Nephron progenitor cell (in vitro differentiated cells): ENCODE measurements around the gene ATG7.
A peak's percentile ranks its signal among the peaks of the same experiment; 100 is the strongest.

ENCODE experiments used
- DNase-seq: peaks from one replicate; pipeline ENCODE4 v3.0.0; 2021
- H3K27ac Mint-ChIP-seq: 2 replicates; pipeline ENCODE4 v1.8.0; 2021; ENCODE audit warnings: mild to moderate bottlenecking, moderate library complexity, mixed read lengths
- H3K27me3 Mint-ChIP-seq: 2 replicates; pipeline ENCODE4 v1.8.0; 2021; ENCODE audit warnings: mild to moderate bottlenecking, low read depth, mixed read lengths; ENCODE audit not compliant: poor library complexity
- H3K36me3 Mint-ChIP-seq: 2 replicates; pipeline ENCODE4 v1.8.0; 2021; ENCODE audit warnings: low read depth, mixed read lengths
- H3K4me1 Mint-ChIP-seq: 2 replicates; pipeline ENCODE4 v1.8.0; 2021; ENCODE audit warnings: mixed read lengths
- H3K4me3 Mint-ChIP-seq: 2 replicates; pipeline ENCODE4 v1.8.0; 2021; ENCODE audit warnings: mild to moderate bottlenecking, moderate library complexity, mixed read lengths
- H3K9me3 Mint-ChIP-seq: 2 replicates; pipeline ENCODE4 v1.8.0; 2021; ENCODE audit warnings: mild to moderate bottlenecking, moderate library complexity, mixed read lengths
- TF ChIP-seq, protein P1 (sequence below): fragments of 200-600 bp; sonication (generic); IDR thresholded peaks from 2 replicates; pipeline ENCODE4 v1.5.0; 2021; ENCODE audit warnings: antibody characterized with exemption

The ATG7 gene

GRCh38 chr3:11323813-11324212, 51.6 kb downstream of the ATG7 start:
- no peak overlapping the region for H3K27ac Mint-ChIP-seq
- H3K9me3 Mint-ChIP-seq, result no peaks in the 10 kb centered on the region
- H3K36me3 Mint-ChIP-seq, result peaks cover 25% of the 10 kb centered on the region
- H3K4me1 Mint-ChIP-seq, result no peaks in the 10 kb centered on the region
- peaks cover 2% of the 10 kb centered on the region for H3K27me3 Mint-ChIP-seq
- H3K4me3 Mint-ChIP-seq, result no peak overlapping the region
- DNase-seq, result no peak
- TF ChIP-seq, protein P1, sequence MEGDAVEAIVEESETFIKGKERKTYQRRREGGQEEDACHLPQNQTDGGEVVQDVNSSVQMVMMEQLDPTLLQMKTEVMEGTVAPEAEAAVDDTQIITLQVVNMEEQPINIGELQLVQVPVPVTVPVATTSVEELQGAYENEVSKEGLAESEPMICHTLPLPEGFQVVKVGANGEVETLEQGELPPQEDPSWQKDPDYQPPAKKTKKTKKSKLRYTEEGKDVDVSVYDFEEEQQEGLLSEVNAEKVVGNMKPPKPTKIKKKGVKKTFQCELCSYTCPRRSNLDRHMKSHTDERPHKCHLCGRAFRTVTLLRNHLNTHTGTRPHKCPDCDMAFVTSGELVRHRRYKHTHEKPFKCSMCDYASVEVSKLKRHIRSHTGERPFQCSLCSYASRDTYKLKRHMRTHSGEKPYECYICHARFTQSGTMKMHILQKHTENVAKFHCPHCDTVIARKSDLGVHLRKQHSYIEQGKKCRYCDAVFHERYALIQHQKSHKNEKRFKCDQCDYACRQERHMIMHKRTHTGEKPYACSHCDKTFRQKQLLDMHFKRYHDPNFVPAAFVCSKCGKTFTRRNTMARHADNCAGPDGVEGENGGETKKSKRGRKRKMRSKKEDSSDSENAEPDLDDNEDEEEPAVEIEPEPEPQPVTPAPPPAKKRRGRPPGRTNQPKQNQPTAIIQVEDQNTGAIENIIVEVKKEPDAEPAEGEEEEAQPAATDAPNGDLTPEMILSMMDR, result no peak

DNA sequence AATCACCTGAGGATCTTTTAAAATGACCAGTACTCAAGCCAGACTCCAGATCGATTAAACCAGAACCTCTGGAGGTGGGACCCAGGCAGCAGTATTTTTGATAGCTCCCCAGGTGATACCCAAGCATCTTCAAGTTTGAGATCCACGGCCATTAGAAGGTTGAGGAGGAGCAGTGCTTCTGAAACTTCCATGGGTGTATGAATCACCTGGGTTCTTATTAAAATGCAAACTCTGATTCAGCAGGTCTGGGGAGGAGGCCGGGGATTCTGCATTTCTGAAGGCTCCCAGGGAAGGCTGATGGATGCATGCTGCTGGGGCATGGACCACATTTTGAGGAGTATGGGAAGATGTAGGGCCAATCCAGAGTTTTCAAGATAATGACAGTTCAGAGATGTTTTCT, 55.4 kb downstream of the ATG7 start:
- H3K27me3 Mint-ChIP-seq, result peaks cover 3% of the 10 kb centered on the region
- H3K9me3 Mint-ChIP-seq, result no peaks in the 10 kb centered on the region
- DNase-seq, result no peak
- TF ChIP-seq, protein P1, result no peak
- no peak overlapping the region for H3K4me3 Mint-ChIP-seq
- no peak overlapping the region for H3K27ac Mint-ChIP-seq
- H3K4me1 Mint-ChIP-seq, result no peaks in the 10 kb centered on the region
- peaks cover 24% of the 10 kb centered on the region for H3K36me3 Mint-ChIP-seq

DNA sequence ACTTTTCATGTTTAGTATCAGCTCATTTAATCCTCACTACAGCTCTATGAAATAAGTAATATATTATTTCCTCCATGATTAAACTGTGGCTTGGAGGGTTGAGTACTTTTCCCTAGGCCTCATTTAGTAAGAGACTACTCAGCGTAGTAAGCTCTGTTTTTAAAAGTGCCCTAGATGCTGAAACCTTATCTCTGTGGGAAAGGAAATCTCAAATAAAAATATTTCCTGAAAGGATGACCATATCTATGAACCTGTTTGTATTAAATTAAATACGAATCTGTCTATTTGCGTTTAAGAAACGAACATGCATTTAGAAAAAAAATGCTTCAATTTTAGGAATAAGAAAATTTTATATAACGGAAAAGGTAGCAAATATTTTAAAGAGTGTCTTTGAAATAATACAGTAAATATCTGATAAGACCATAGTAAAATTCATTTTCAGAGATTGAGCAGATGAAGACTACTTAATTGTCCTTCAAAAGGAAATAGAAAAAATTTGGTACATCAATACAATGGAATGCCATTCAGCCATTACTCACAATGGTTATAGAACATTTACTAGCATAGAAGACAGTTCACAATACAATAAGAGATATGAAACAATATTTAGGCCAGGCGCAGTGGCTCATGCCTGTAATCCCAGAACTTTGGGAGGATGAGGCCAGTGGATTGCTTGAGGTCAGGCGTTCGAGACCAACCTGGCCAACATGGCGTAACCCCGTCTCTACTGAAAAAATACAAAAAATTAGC, 56.2 kb downstream of the ATG7 start:
- H3K4me1 Mint-ChIP-seq, result no peaks in the 10 kb centered on the region
- DNase-seq, result no peak
- TF ChIP-seq, protein P1, result no peak
- H3K36me3 Mint-ChIP-seq, result peaks cover 24% of the 10 kb centered on the region
- H3K27ac Mint-ChIP-seq, result no peak overlapping the region
- no peak overlapping the region for H3K4me3 Mint-ChIP-seq
- H3K9me3 Mint-ChIP-seq, result no peaks in the 10 kb centered on the region
- H3K27me3 Mint-ChIP-seq, result peaks cover 3% of the 10 kb centered on the region

DNA sequence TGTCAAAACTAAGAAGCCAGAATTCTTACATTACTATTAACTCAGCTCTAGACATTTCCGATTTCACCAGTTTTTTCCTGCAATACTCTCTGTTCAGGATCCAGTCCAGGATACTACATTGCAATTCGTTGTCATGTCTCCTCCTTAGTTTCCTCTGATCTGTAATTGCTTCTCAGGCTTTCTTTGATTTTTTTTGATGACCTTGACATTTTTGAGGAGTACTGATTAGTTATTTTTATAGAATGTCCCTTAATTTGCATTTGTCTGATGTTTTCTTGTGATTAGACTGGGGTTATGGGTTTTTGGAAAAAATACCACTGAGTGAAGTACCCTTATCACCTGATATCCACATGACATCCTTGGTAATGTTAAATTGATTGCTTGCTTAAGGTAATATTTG, 57.6 kb downstream of the ATG7 start:
- TF ChIP-seq, protein P1, result no peak
- DNase-seq, result no peak
- H3K9me3 Mint-ChIP-seq, result no peaks in the 10 kb centered on the region
- peaks cover 3% of the 10 kb centered on the region for H3K27me3 Mint-ChIP-seq
- no peak overlapping the region for H3K4me3 Mint-ChIP-seq
- H3K4me1 Mint-ChIP-seq, result no peaks in the 10 kb centered on the region
- H3K27ac Mint-ChIP-seq, result no peak overlapping the region
- peaks cover 23% of the 10 kb centered on the region for H3K36me3 Mint-ChIP-seq

DNA sequence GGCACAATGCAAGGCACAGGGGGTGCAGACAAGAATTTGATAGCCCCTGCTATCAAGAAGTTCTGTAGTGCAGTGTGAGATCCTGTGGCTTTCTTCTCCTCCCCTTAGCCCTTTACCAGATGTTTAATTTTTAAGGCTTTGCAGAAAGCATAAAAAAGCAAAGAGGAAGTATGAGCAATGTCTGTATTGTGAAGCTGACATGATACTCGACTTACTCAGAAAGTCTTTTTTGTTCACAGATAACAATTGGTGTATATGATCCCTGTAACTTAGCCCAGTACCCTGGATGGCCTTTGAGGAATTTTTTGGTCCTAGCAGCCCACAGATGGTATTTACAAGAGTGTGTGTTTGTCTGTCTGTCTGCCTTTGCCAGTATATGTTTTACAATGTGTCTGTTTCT, 58.9 kb downstream of the ATG7 start:
- H3K4me1 Mint-ChIP-seq, result no peaks in the 10 kb centered on the region
- H3K27ac Mint-ChIP-seq, result no peak overlapping the region
- H3K4me3 Mint-ChIP-seq, result no peak overlapping the region
- H3K27me3 Mint-ChIP-seq, result peaks cover 3% of the 10 kb centered on the region
- TF ChIP-seq, protein P1, result no peak
- no peak for DNase-seq
- H3K9me3 Mint-ChIP-seq, result no peaks in the 10 kb centered on the region
- H3K36me3 Mint-ChIP-seq, result peaks cover 19% of the 10 kb centered on the region

DNA sequence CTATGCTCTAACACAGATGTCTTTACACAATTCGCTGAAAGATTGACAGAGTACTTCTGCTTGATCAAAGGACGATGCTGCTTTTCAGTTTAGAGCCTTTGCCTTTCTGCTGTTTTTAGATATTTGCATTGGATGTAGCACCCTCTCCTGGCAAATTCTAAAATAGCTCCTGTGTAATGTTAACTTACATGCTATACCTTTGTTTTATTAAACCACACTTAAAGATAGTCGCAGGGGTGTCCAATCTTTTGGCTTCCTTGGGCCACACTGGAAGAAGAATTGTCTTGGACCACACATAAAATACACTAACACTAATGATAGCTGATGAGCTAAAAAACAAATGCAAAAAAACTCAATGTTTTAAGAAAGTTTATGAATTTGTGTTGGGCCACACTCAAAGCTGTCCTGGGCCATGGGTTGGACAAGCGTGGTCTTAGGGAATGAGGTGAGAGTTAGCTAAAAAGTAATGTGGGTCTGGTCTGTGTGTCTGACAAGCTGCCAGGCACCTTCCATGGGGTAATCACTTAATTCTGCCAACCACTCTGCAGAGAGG, 62.9 kb downstream of the ATG7 start:
- H3K27me3 Mint-ChIP-seq, result no peaks in the 10 kb centered on the region
- TF ChIP-seq, protein P1, result peak; percentile 56
- no peak overlapping the region for H3K27ac Mint-ChIP-seq
- no peak overlapping the region for H3K4me3 Mint-ChIP-seq
- peaks cover 5% of the 10 kb centered on the region for H3K36me3 Mint-ChIP-seq
- DNase-seq, result peak; percentile 6
- no peaks in the 10 kb centered on the region for H3K4me1 Mint-ChIP-seq
- no peaks in the 10 kb centered on the region for H3K9me3 Mint-ChIP-seq
